Fibroblast of skin of back (primary cell): Measurements from ENCODE around the gene GNA12.
"Not testable (repeated sequence)": the region's sequence is repeated elsewhere in the genome, so short reads cannot be mapped to it uniquely, and the experiment has no call there.

Source experiments
- DNase-seq: peaks from one replicate; pipeline ENCODE4 v3.0.0-alpha.2; 2013

GNA12 gene

GRCh38 chr7:2864999-2865670 is 21.0 kb upstream of the GNA12 start:
- peak; percentile 67 for DNase-seq

GRCh38 chr7:2864204-2864985 is 20.3 kb upstream of the GNA12 start:
- DNase-seq, result no peak

GRCh38 chr7:2863461-2864066 is 19.5 kb upstream of the GNA12 start:
- DNase-seq, result peak; percentile 97

GRCh38 chr7:2862831-2863361 is 18.8 kb upstream of the GNA12 start:
- DNase-seq, result peak; percentile 76

- DNase-seq, result no peak
Measured at GRCh38 chr7:2861509-2861908, 17.4 kb upstream of the GNA12 start.

- DNase-seq, result no peak
Measured at GRCh38 chr7:2860627-2861133, 16.6 kb upstream of the GNA12 start.

- DNase-seq, result no peak
Measured at GRCh38 chr7:2859952-2860351, 15.8 kb upstream of the GNA12 start.

- no peak for DNase-seq
Measured at GRCh38 chr7:2858621-2859020, 14.5 kb upstream of the GNA12 start.

- DNase-seq, result peak; percentile 21
Measured at GRCh38 chr7:2856388-2857169, 12.5 kb upstream of the GNA12 start.

GRCh38 chr7:2855386-2855785 is 11.3 kb upstream of the GNA12 start:
- DNase-seq, result no peak

- not testable (repeated sequence) for DNase-seq
Measured at GRCh38 chr7:2853552-2853951, 9.4 kb upstream of the GNA12 start.

- DNase-seq, result peak; percentile 64
Measured at GRCh38 chr7:2853147-2853546, 9.0 kb upstream of the GNA12 start.

- DNase-seq, result no peak
Measured at GRCh38 chr7:2851497-2851896, 7.4 kb upstream of the GNA12 start.

- no peak for DNase-seq
Measured at GRCh38 chr7:2849941-2850766, 6.0 kb upstream of the GNA12 start.

GRCh38 chr7:2845034-2845592 is 1.0 kb upstream of the GNA12 start:
- DNase-seq, result no peak

GRCh38 chr7:2843711-2844152 is 376 bp downstream of the GNA12 start:
- DNase-seq, result peak; percentile 41

- DNase-seq, result no peak
Measured at GRCh38 chr7:2843191-2843685, 870 bp downstream of the GNA12 start.

- no peak for DNase-seq
Measured at GRCh38 chr7:2841907-2842306, 2.2 kb downstream of the GNA12 start.

GRCh38 chr7:2840458-2840857 is 3.6 kb downstream of the GNA12 start:
- DNase-seq, result no peak

- no peak for DNase-seq
Measured at GRCh38 chr7:2838873-2839578, 5.1 kb downstream of the GNA12 start.
